Activated CD8-positive, alpha-beta memory T cell treated with anti-CD3 and anti-CD28 coated beads, Interleukin-2, amount 50 U/mL, for 1 hour (primary cell): ENCODE results near the gene DNAH14.
"Not testable (repeated sequence)": the region's sequence is repeated elsewhere in the genome, so short reads cannot be mapped to it uniquely, and the experiment has no call there.

Source experiments
- DNase-seq: peaks from one replicate; pipeline ENCODE4 v3.0.0-alpha.2; 2020; ENCODE audit errors: extremely low read depth

DNAH14 gene

DNA sequence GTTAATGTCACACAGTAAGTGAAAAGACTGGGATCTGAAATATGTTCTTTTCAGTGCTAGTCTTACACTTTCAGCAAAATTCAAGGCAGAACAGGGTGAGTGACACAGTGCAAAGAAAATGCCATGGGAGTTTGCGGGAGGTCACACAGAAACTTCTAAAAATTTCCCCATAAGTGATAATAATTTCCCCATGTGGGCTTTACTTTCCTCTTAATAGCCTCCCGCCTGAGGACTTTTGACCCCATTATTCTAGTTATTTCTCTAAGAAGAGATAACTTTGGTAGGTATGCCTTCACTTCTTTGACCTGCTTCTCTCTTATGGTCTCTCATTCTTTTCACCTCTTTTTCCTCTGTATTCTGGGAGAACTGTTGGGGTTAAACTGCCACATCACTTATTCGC lies 8.1 kb upstream of the DNAH14 start:
- DNase-seq, result no peak

DNA sequence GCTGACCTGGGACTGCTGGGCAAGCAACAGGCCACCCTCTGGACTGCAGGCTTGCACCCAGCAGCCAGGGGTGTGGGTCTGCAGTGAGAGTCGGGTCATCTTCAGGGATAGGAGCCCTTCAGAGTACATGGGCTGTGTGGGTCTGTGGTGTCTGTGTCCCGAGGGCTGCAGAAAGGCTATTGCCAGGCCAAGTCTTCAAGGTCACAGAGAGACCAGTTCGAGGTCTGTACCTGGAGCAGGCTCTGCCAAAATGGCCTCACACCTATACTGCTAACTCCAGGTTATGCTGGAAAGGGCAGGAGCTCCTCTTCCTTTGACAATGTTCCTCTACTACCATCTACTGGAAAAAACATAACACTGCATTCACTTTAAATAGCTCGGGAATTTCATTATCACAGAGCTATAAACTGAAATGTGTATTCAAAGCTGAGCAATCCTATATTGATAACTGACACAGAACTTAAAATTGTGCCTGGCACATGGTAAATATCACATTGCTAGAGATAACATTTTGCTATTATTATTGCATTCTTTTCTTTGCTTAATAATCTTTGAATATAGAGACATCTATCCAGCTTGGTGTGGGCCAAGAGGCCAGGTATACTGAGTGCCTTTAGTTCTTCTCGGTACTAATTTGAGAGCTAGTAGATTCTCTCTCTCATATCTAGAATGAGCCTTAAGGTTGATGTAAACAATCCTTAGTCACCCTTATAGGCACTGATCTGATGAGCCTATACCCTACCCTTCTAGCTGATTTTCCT lies 6.9 kb upstream of the DNAH14 start:
- DNase-seq, result no peak

DNA sequence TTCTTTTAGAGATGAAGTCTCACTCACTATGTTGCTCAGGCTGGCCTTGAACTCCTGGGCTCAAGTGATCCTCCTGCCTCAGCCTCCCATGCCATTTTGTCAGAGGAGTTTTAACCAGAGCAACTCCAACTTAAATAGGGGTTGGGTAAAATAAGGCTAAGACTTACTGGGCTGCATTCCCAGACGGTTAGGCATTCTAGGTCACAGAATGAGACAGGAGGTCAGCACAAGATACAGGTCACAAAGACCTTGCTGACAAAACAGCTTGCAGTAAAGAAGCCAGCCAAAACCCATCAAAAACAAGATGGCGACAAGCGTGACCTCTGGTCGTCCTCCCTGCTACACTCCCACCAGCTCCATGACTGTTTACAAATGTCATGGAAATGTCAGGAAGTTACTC lies 5.7 kb upstream of the DNAH14 start:
- DNase-seq, result no peak

DNA sequence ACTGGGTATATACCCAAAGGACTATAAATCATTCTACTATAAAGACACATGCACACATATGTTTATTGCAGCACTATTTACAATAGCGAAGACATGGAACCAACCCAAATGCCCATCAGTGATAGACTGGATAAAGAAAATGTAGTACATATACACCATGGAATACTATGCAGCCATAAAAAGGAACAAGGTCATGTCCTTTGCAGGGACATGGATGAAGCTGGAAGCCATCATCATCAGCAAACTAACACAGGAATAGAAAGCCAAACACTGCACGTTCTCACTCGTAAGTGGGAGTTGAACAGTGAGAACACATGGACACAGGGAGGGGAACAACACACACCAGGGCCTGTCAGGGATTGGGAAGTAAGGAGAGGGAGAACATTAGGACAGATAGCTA lies 1.8 kb upstream of the DNAH14 start:
- not testable (repeated sequence) for DNase-seq

DNA sequence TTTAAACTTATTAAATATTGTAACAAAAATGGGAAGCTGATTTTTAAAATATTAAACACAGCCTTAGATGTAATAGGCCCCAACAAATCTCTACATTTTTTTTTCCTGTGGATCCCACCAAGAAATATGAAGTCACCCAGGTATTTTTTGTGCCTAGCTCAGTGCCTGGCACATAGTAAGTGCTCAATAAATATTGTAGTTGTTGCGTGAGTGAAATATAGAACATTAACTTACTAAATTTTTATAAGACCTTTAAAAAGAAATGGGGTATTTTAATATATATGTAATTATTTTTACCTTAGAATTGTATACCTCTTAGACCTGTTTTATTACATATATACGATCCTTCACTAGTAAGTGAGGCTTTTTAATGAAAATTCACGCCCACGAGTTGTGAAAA lies 569 bp upstream of the DNAH14 start:
- DNase-seq, result no peak

DNA sequence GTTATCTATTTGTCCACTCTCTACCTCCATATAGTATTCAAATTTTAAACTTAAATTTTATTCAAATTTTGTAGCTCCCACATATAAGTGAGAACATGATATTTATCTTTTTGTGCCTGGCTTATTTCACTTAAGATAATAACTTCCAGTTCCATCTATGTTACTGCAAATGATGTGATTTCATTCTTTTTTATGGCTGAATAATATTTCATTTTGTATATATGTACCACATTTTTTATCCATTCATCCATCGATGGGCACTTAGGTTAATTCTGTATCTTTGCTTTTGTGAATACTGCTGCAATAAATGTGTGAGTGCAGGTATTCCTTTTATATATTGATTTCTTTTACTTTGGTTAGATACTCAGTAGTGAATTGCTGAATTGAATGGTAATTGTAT lies 2.1 kb downstream of the DNAH14 start:
- DNase-seq, result no peak

DNA sequence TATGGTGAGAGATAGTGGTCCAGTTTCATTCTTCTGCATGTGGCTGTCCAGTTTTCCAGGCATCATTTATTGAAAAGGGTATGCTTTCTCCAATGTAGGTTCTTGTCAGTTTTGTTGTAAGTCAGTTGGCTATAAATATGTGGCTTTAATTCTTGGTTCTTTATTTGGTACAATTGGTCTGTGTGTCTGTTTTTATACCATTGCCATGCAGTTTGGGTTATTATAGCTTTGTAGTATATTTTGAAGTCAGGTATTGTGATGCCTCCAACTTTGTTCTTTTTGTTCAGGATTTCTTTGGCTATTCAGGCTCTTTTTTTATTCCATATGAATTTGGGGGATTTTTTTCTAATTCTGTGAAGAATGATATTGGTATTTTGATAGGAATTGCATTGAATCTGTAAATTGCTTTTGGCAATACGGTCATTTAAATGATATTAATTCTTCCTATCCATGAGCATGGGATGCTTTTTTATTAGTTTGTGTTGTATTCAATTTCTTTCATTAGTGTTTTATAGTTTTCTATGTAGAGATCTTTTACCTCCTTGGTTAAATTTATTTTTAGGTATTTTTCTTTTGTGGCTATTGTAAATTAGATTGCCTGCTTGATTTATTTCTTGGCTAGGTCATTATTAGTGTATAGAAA lies 3.3 kb downstream of the DNAH14 start:
- DNase-seq, result no peak

DNA sequence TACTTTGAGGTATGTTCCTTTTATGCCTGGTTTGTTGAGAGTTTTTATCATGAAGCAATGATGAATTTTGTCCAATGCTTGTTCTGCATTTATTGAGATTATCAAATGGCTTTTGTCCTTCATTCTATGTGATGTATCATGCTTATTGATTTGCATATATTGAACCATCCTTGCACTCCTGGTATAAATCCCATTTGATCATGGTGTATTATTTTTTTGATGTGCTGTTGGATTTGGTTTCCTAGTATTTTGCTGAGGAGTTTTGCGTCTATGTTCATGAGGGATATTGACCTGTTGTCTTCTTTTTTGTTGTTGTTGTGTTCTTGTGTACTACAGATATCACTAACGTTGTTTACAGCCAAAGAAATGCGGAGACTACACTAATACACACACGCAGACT lies 4.1 kb downstream of the DNAH14 start:
- no peak for DNase-seq

DNA sequence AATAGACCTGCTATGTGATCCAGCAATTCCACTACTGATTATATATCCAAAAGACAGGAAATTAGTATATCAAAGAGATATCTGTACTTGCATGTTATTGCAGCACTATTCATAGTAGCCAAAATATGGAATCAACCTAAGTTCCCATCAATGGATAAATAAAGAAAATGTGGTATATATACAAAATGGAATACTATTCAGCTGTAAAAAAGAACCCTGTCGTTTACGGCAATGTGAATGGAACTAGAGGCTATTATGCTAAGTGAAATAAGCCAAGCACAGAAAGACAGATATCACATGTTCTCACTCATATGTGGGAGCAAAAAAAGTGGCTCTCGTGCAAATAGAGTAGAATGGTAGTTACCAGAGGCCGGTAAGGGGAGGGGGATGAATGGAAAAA lies 9.2 kb downstream of the DNAH14 start:
- DNase-seq, result no peak

DNA sequence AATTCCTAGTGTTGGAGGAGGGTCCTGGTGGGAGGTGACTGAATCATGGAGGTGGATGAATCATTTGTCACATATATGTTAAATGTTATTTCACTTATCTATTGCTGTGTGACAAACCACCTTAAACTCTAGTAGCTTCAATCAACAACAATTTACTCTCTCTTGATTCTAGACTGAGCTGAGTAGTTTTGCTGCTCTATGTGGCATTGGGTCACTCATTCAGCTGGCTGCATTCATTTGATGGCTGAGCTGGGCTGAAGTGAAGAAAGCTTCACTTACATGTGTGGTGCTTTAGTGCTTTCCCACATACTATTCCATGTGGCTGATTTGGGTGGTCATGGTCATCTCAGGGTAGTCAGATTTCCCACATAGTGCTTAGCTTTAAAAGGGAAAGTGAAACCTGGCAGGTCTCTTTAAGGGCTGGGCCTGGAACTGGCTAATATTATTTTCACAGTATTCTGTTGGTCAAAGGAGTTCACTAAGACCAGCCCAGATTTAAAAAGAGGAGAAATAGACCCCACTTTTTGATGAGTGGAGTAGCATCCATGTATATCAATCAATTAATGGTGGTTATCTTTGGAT lies 10.5 kb downstream of the DNAH14 start:
- DNase-seq, result no peak

DNA sequence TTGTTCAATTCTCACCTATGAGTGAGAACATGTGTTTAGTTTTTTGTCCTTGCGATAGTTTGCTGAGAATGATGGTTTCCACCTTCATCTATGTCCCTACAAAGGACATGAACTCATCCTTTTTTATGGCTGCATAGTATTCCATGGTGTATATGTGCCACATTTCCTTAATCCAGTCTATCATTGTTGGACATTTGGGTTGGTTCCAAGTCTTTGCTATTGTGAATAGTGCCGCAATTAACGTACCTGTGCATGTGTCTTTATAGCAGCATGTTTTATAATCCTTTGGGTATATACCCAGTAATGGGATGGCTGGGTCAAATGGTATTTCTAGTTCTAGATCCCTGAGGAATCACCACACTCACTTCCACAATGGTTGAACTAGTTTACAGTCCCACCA lies 11.3 kb downstream of the DNAH14 start:
- not testable (repeated sequence) for DNase-seq

DNA sequence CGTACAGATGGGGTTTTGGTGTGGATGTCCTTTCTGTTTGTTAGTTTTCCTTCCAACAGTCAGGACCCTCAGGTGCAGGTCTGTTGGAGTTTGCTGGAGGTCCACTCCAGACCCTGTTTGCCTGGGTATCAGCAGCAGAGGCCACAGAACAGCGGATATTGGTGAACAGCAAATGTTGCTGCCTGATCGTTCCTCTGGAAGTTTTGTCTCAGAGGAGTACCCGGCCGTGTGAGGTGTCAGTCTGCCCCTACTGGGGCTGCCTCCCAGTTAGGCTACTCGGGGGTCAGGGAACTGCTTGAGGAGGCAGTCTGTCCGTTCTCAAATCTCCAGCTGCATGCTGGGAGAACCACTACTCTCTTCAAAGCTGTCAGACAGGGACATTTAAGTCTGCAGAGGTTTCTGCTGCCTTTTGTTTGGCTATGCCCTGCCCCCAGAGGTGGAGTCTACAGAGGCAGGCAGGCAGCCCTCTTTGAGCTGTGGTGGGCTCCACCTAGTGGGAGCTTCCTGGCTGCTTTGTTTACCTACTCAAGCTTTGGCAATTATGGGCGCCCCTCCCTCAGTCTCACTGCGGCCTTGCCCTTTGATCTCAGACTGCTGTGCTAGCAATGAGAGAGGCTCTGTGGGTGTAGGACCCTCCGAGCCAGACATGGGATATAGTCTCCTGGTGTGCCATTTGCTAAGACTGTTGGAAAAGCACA lies 16.3 kb downstream of the DNAH14 start:
- DNase-seq, result not testable (repeated sequence)

DNA sequence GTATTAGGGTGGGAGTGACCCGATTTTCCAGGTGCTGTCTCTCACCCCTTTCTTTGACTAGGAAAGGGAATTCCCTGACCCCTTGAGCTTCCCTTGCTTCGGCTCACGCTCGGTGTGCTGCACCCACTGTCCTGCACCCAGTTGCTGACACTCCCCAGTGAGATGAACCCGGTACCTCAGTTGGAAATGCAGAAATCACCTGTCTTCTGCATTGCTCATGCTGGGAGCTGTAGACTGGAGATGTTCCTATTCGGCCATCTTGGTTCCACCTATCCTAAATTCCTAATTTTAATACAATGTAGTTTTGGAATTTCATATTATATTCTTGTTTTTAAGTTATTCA lies 16.8 kb downstream of the DNAH14 start:
- DNase-seq, result not testable (repeated sequence)

DNA sequence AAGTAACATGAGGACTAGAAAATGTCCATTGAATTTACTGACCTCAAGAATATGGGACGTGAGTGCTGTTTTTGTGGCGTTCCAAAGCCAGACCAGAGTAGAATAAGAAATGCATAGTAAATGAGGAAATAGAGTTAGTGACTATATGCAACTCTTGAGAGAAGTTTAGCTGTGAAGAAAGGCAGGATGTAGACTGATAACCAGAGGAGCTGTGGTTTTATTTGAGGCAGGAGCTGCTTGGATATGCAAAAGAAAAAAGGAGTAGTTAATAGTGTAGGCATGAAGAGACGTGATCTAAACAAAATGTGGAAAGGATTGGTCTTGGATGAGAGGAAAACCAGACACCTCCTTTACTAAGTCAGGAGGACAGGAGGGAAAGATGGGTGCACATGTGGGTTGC lies 28.2 kb downstream of the DNAH14 start:
- DNase-seq, result no peak

DNA sequence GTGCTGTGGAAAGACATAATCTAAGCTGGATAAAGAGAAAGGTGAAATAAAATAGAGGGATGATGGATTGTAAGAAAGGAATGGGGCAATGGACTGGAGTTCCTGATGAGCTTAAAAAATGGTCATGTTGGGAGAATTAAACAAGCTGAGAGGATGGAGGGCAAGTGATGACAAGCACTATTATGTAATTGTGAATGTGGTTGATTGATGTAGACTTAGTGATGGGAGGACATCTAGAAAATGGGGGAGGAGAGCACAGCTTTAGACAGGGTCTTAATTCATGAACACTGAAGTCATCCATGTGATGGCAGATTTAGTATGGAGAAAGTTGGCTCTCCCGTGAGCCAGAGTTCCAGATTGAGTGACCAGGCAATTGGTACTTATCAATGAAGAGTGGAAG lies 29.0 kb downstream of the DNAH14 start:
- DNase-seq, result no peak

DNA sequence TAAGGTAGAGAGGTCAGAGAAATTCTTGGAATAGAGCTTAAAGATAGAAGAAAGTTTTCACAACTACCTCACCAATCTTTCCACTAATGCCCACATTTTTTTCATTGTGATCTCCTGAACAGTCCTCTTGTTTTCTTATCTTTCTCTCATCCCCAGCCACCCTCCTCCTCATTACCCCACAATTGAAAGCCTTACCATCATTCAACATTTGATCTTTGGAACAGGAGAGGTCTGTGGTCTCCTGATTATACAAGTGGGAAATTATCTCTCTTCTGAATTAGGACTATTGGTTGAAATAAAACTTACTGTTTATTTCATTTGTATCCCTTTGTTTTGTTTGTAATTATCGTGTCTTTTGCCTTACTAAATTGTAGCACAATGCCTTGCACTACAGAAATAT lies 29.6 kb downstream of the DNAH14 start:
- DNase-seq, result no peak

DNA sequence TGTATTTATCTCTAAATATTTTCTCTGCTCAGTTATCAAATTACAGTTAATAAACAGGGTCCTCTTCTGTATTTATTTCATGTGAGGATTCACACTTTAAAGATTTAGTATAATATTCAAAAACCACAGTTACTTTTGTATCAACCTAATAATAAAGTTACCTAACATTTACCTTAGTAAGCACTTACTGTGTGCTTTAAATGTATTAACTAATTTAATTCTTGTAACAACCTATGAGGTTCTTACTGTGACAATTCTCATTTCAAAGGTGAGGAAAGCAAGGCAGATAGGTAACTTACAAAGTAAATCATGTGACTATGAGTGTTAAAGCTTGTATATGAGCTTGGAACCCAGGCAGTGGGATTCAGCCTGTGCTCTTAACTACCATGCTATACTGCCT lies 30.2 kb downstream of the DNAH14 start:
- no peak for DNase-seq

DNA sequence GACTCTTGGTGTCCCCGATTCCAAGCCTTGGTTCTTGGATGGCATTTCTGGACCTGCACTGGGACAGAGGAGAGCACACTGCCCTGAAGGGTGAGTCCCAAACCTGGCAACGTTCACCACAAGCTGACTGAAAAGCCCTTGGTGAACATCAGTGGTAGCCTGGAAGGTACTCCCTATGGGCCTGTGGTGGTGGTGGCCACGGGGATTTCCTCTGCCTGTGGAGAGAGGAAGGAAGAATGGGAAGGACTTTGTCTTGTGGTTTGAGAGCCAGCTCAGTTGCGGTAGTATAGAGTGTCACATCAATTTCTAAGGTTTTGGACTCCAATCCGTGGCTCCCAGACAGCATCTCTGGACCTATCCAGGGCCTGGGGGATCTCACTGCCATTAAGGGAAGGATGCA lies 50.7 kb downstream of the DNAH14 start:
- DNase-seq, result no peak

DNA sequence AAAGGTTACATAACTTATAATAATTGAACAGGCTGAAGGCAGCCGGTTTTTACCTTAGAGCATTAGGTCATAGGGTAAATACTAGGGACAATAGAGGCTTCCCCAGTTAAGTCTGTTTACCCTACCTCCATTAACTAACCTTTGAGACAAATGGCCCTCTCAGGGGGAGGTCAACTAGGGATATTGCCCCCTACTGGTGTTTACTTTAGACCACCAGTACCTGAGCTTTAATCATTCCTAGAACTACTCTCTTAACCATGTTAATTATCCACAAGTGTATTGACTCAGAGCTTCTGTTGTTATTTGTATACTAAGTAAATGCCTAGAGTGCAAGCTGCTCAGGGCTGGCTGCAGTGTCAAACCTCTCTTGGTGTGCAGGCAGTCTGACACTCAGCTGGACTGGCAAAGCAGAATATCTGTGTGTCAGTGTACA lies 52.5 kb downstream of the DNAH14 start:
- not testable (repeated sequence) for DNase-seq

DNA sequence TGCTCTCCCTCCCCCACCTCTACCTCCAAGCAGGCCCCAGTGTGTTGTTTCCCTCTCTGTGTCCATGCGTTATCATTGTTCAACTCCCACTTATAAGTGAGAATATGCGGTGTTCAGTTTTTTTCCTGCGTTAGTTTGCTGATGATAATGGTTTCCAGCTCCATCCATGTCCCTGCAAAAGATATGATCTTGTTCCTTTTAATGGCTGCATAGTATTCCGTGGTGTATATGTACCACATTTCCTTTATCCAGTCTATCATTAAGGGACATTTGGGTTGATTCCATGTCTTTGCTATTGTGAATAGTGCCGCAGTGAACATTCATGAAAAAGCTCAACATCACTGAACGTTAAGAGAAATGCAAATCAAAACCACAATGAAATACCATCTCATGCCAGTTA lies 58.6 kb downstream of the DNAH14 start:
- no peak for DNase-seq

DNA sequence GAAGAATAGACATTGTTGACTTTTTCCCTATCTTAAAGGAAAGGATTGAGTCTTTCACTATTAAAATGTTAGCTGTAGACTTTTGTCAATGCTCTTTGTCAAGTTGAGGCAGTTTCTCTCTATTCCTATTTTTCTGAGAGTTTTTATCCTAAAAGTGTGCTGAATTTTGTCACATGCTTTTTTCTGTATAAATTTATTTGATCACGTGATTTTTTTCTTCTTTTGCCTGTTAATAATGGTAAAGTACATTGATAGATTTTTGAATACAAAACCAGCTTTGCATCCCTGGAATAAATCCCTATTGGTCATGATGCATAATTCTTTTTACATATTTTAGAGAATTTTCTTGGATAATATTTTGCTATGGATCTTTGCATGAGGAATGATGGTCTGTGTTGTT lies 60.1 kb downstream of the DNAH14 start:
- DNase-seq, result no peak

DNA sequence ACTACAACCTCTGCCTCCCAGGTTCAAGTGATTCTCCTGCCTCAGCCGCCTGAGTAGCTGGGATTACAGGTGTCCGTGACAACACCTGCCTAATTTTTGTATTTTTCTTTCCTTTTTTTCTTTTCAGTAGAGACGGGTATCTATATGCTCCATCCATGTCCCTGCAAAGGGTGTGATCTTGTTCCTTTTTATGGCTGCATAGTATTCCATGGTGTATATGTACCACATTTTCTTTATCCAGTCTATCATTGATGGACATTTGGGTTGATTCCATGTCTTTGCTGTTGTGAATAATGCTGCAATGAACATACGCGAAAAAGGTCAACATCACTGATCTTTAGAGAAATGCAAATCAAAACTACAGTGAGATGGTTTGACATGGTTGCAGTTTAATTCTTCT lies 62.1 kb downstream of the DNAH14 start:
- DNase-seq, result not testable (repeated sequence)

DNA sequence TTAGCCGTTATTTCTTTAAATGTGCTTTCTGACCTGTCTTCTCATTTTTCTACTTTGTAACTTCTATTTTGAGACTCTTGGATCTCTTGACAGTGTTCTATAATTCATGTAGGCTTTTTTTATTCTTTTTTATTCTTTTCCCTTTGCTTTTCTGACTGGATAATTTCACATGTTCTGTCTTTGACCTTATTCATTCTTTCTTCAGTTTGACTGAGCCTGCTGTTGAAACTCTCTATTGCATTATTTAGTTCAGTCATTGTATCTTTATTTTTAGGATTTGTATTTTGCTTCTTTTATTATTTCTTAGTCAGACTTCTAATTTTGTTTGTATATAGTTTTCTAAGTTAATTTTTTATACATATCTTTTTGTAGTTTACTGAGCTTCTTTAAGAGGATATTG lies 66.1 kb downstream of the DNAH14 start:
- DNase-seq, result no peak
